RWPE1 (cell line): ENCODE measurements around the gene NCAM2.

Source experiments
- CTCF ChIA-PET: fragments of 350-600 bp; sonication (Branson Sonifier 250); formaldehyde crosslinking; extraction: SDS; loops from one replicate; lab custom pipeline; 2021; lab: Yijun Ruan, JAX
- POLR2A ChIA-PET: fragments of 400-600 bp; formaldehyde crosslinking; extraction: SDS; loops from one replicate; lab custom pipeline; 2020; ENCODE audit warnings: antibody characterized with exemption; ENCODE audit not compliant: low non-redundant PET; lab: Yijun Ruan, JAX
- DNase-seq: peaks from one replicate; pipeline ENCODE4 v3.0.0; 2012; ENCODE audit warnings: low spot score
- H3K27ac ChIP-seq: fragments of 450-650 bp; 2 replicates; pipeline ENCODE4 v1.5.1; 2017
- TF ChIP-seq, protein P1 (sequence below): fragments of 450-650 bp; conservative IDR thresholded peaks from 2 replicates; pipeline ENCODE4 v1.5.1; 2017; ENCODE audit warnings: low read depth, mild to moderate bottlenecking

Gene NCAM2

DNA sequence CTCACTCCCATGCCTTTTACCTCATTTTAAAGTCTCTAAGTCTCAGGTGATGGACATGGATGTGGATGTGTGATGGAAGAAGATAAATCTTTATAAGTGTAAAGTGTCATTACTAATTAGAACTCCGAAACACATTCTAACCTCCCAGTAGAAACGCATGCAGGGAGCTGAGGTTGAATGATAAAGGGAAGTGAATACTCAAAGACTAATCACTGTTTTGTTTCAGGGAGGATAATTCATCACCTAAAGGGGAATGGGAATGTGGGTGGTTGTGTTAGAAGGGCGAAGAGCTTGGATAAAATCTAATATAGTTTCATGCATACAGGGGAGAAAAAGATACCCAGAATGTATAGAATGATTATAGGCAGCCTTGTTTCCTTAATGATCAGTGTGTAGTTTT lies 12.5 kb downstream of the NCAM2 start:
- H3K27ac ChIP-seq: no peak overlapping the region
- TF ChIP-seq, protein P1, sequence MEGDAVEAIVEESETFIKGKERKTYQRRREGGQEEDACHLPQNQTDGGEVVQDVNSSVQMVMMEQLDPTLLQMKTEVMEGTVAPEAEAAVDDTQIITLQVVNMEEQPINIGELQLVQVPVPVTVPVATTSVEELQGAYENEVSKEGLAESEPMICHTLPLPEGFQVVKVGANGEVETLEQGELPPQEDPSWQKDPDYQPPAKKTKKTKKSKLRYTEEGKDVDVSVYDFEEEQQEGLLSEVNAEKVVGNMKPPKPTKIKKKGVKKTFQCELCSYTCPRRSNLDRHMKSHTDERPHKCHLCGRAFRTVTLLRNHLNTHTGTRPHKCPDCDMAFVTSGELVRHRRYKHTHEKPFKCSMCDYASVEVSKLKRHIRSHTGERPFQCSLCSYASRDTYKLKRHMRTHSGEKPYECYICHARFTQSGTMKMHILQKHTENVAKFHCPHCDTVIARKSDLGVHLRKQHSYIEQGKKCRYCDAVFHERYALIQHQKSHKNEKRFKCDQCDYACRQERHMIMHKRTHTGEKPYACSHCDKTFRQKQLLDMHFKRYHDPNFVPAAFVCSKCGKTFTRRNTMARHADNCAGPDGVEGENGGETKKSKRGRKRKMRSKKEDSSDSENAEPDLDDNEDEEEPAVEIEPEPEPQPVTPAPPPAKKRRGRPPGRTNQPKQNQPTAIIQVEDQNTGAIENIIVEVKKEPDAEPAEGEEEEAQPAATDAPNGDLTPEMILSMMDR: no peak
- ChIA-PET CTCF (no interaction called here), POLR2A (no interaction called here)
- DNase-seq: no peak

DNA sequence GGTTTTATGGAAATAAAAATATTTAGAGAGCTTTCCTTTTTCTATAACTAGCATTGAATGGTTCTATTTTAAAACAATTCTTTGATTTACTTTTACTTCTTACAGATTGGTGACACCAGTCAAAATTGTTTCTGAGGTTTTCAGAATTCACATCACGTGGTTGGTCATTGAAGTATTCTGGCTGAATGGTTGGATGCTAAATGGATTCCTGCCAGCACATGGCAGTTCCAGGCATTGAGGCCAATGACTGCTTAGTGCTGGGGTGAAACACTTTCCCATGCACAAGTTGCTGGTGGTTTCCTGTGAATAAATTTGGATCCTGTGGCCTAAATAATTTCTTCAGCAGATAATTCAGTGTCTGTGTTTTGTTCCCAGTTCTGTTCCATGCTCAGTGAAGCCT lies 20.6 kb downstream of the NCAM2 start:
- ChIA-PET CTCF (interaction anchor here (0.7 to 1.0 kb wide), 2 partner anchors 16 to 20 kb away, joined by 3 read pairs; no protein-coding TSS in a partner anchor), POLR2A (no interaction called here)
- no peak for DNase-seq
- H3K27ac ChIP-seq: no peak overlapping the region
- TF ChIP-seq, protein P1: no peak

DNA sequence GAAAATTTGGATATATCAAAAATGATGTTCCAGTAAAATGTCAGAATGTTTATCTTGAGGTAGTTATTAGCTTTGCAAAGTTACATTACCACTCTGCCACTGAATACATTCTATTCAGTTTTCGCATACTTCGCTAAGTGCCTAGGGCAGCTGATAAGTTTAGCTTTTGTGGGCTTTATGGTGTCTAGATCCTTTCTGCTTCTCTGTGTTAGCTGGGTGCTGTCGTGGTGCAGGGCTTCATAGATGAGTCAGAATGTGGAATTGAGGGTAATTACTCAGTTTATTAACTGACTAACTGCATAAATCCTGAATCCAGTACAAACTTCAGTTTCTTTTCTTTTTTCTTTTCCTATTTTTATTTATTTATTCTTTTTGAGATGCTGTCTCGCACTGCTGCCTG lies 21.5 kb downstream of the NCAM2 start:
- TF ChIP-seq, protein P1: no peak
- CTCF ChIA-PET: interaction anchor here (0.5 to 1.0 kb wide), 2 partner anchors 16 to 99 kb away, joined by 3 to 5 read pairs; no protein-coding TSS in a partner anchor
- no peak for DNase-seq
- H3K27ac ChIP-seq: no peak overlapping the region
- POLR2A ChIA-PET: no interaction called here

DNA sequence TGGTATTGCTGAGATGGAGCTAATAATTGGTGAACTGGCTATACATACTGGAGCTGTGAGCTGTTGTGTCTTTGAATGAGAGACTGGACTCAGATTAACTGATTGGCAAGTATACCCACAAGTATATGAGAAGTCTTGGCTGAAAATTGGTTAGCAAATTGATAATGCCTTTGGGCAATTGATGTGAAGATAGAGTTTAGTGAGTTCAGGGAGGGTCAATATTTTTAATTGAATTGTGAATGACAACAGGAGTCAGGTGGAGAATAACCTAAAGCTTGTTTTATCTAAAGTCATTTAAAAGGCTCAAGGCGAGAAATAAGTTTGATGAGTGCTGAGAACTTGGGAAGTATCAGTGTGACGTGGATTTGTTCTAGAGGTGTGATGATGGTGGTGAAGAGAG lies 27.5 kb downstream of the NCAM2 start:
- DNase-seq: no peak
- no peak overlapping the region for H3K27ac ChIP-seq
- TF ChIP-seq, protein P1: no peak
- ChIA-PET POLR2A (no interaction called here), CTCF (no interaction called here)

DNA sequence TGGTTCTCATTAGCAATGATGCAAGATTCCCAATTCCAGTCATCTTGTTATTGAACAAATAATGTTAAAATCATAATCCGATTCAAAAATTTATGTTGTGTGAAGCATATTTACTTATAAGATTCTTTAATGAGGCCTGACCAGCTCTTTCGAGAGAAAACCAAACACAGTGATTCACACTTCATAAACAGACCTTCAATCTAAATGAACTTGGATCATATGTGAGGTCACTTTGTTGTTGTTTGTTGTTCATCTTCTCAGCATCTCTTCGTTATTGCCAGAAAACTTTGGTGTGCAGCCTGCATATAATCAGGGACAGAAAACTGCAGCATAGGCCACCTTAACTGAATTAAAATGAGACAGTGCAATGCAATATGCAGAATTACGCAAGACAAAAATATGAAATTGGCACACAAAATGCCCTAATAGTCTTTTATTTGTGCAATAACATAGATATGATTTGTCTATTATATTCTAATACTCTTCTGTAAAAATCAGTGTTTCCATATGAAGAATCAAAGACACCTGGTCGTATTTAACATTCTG lies 30.1 kb downstream of the NCAM2 start:
- TF ChIP-seq, protein P1: no peak
- DNase-seq: no peak
- ChIA-PET POLR2A (no interaction called here), CTCF (no interaction called here)
- no peak overlapping the region for H3K27ac ChIP-seq

DNA sequence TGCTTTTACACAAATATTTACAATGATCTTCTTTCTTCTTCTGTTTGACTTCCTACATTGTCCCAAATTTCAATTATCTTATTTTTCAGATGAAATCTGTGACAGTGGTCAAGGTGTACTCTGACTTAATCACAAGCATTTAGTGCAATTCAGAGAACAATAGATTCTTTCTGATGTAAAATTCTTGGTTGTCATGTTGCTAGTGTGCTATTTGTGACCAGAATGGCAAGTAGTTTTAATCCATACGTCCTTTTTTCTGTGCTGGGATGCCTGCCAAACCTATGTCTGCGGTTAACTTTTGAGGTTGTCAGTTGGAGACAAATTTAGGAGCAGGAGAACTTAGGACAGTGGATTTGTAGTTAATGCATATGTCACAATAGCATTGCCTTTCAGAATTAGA lies 31.0 kb downstream of the NCAM2 start:
- POLR2A ChIA-PET: no interaction called here

More for the DNA sequence above, 31.0 kb downstream of the NCAM2 start:
- TF ChIP-seq, protein P1: no peak
- H3K27ac ChIP-seq: no peak overlapping the region
- CTCF ChIA-PET: no interaction called here
- DNase-seq: no peak
